ENCODE results near the gene MOV10L1. TPM values are rescaled to one million over a fixed set of nuclear protein-coding genes. Genes with fewer than 3 reads are reported as not detected.

Gene MOV10L1
- total RNA-seq, 6 experiments from 2014 or later = 0.21 to 0.31 (median 0.24) TPM; not detected in 2

DNA sequence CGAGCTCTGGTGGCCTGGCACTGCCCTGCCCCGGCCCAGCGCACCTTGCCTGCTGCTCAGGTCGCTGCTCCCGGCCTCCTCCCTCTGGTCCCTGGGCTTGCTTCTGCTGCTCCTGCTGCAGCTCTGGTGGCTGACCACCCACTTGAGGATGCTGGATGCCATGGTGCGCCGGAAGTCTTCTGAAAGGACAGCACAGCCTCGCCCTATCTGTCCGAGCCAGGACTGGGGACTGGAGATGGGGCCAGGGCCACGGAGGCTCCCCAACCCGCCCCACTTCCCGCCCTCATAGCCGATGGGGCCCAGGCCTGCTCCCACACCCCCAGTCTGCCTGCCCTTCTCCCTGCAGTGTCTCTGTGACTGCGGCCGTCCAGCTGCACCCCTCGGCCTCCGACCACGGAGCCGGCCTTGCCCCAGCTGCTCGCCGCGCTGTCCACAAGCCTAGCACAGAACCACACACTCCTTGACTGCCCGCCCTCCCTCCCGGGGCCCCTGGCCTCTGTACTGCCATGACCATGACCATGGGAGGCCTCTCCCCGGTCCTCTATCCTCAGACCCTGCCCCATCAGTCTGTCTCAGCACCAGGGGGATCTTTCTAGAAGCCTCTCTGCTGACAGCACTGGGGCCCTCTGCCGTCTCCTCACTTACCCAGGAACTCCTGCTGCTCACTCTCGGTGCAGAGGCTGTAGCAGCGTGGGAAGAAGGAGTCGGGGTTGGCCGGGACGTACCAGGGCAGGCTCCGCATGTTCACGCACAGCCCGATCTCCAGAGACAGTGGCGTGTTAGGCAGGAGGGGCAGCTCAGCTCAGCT is 44.4 kb upstream of the MOV10L1 start:
- DNase-seq = no peak
- Histone ChIP-seq H3K27ac (no peak overlapping the region), H3K27me3 (no peaks in the 10 kb centered on the region), H3K4me1 (no peaks in the 10 kb centered on the region), H3K9me3 (no peaks in the 10 kb centered on the region), H3K4me3 (no peak overlapping the region), H3K36me3 (no peaks in the 10 kb centered on the region)
- 72% methylated on average over 12 of the region's 35 CpGs for WGBS (ENCODE audit: insufficient coverage, low coverage, low lambda C conversion rate, missing lambda C conversion rate)
- intact Hi-C loops (cut with DNase I) = no loop called here
- no peak for TF ChIP-seq POLR2A (IDR thresholded peaks at IDR 0.05)
- TF ChIP-seq, protein P1, sequence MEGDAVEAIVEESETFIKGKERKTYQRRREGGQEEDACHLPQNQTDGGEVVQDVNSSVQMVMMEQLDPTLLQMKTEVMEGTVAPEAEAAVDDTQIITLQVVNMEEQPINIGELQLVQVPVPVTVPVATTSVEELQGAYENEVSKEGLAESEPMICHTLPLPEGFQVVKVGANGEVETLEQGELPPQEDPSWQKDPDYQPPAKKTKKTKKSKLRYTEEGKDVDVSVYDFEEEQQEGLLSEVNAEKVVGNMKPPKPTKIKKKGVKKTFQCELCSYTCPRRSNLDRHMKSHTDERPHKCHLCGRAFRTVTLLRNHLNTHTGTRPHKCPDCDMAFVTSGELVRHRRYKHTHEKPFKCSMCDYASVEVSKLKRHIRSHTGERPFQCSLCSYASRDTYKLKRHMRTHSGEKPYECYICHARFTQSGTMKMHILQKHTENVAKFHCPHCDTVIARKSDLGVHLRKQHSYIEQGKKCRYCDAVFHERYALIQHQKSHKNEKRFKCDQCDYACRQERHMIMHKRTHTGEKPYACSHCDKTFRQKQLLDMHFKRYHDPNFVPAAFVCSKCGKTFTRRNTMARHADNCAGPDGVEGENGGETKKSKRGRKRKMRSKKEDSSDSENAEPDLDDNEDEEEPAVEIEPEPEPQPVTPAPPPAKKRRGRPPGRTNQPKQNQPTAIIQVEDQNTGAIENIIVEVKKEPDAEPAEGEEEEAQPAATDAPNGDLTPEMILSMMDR (IDR thresholded peaks at IDR 0.05) = no peak
- peak in 1 of 4 donors; percentile 8 for ATAC-seq

DNA sequence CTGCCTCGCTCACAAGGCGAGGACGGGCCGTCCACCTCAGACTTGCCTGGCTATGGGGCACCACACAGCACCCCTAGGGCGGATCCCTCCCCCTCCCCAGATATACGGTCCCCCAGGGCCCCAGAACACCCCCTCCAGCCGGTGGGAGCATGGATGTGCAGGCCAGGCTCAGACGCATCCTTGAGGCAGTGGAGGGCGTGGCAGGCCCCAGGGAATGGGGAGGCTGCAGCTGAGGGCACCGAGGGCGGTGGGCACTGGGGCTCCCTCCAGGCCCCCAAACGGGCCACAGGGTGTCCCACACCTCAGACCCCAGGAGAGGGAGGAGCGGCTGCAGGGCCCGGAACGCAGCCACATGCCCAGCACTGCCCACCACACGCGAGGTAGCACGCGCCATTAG is 43.8 kb upstream of the MOV10L1 start:
- Histone ChIP-seq H3K27ac (no peak overlapping the region), H3K4me1 (no peaks in the 10 kb centered on the region), H3K36me3 (no peaks in the 10 kb centered on the region), H3K4me3 (no peak overlapping the region), H3K27me3 (no peaks in the 10 kb centered on the region), H3K9me3 (no peaks in the 10 kb centered on the region)
- no peak for DNase-seq
- intact Hi-C loops (cut with DNase I) = no loop called here
- ATAC-seq = no peak
- 45% methylated on average over 5 of the region's 19 CpGs for WGBS (ENCODE audit: insufficient coverage, low coverage, low lambda C conversion rate, missing lambda C conversion rate)
- TF ChIP-seq POLR2A (IDR thresholded peaks at IDR 0.05) = no peak
- TF ChIP-seq, protein P1 (IDR thresholded peaks at IDR 0.05) = no peak

DNA sequence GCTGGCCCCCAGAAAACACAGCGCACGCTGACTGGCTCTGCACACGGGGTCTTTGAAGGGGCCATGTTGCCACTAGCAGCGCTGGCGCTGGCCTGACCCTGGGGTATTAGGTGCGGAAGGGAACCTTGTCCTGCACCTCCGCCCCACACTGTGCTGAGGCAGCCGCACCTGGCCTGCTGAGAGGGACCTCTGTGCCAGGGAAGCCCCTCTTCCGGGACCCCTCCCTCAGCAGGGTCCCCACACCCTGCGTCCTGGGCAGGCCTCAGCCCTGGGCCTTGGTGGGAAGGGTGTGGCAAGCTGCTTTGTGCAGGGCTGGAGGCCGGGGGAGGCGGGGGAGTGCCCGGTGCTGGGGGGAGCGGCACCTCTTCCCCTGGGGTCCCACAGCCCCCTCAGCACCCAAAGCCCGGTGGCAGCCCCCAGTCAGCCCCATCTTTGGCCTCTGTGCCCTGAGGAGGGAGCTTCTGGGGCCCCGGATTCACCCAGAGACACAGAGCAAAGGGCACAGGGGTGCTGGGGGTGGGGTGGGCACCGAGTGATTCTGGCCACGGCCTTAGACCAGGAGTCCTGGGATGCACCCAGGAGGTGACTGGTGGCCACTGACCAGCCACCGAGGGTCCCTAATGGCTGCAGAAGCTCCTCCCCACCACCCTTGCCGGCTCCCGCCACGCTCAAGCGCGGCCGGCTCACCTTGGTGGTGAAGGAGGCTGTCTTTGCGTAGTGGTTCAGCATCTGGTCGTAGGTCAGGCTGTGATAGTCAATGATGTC is 43.1 kb upstream of the MOV10L1 start:
- ATAC-seq = no peak
- Histone ChIP-seq H3K36me3 (no peaks in the 10 kb centered on the region), H3K27ac (no peak overlapping the region), H3K4me3 (no peak overlapping the region), H3K27me3 (no peaks in the 10 kb centered on the region), H3K4me1 (no peaks in the 10 kb centered on the region), H3K9me3 (no peaks in the 10 kb centered on the region)
- TF ChIP-seq, protein P1 (IDR thresholded peaks at IDR 0.05) = no peak
- TF ChIP-seq POLR2A (IDR thresholded peaks at IDR 0.05) = no peak
- WGBS (ENCODE audit: insufficient coverage, low coverage, low lambda C conversion rate, missing lambda C conversion rate) = 77% methylated on average over 3 of the region's 27 CpGs
- intact Hi-C loops (cut with DNase I) = no loop called here
- DNase-seq = peak in 1 of 3 donors; percentile 14

DNA sequence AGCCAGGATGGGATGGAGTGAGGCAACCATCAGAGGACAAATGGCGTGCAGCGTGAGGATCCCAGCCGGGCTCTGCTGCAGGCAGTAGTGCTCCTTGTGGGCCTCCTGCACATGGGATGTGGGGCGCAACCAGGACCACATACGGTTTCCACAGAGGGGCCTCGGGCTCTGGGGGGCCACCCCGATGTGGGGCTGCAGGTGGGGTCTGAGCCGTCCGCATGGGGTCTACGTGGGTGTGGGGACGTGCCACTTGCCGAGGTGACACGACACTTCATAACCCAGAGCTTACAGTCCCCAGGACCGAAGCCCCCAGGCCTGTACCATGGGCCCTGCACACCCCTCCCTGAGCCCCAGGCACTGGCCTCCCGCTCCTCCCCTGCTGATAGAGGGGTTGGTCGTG is 42.5 kb upstream of the MOV10L1 start:
- intact Hi-C loops (cut with DNase I) = no loop called here
- H3K4me1 ChIP-seq = no peaks in the 10 kb centered on the region
- no peak for TF ChIP-seq POLR2A (IDR thresholded peaks at IDR 0.05)
- TF ChIP-seq, protein P1 (IDR thresholded peaks at IDR 0.05) = no peak
- DNase-seq (peak in 1 of 3 donors; percentile 45), ATAC-seq (no peak)
- no peak overlapping the region for H3K27ac ChIP-seq
- no peak overlapping the region for H3K4me3 ChIP-seq
- H3K9me3 ChIP-seq = no peaks in the 10 kb centered on the region
- no peaks in the 10 kb centered on the region for H3K27me3 ChIP-seq
- 93% methylated on average over 3 of the region's 16 CpGs for WGBS (ENCODE audit: insufficient coverage, low coverage, low lambda C conversion rate, missing lambda C conversion rate)
- H3K36me3 ChIP-seq = no peaks in the 10 kb centered on the region
